Peyer's patch (tissue), 4 donors: ENCODE results near the gene MST1. TPM values are rescaled to one million over a fixed set of nuclear protein-coding genes. Genes with fewer than 3 reads are reported as not detected.

Source experiments
- DNase-seq, 3 donors: peaks; one replicate each; pipeline ENCODE4 v3.0.0-alpha.2; 2017 to 2019
- H3K27ac ChIP-seq, 4 donors: fragments of 200-600 bp; sonication (generic); one replicate each; pipeline ENCODE4 v1.5.1; 2016 to 2019
- H3K27me3 ChIP-seq, 2 donors: fragments of 200-600 bp; sonication (generic); one replicate each; pipeline ENCODE4 v1.5.1; 2019
- H3K36me3 ChIP-seq, 3 donors: fragments of 200-600 bp; sonication (generic); one replicate each; pipeline ENCODE4 v1.5.1; 2016 to 2019
- H3K4me1 ChIP-seq, 4 donors: fragments of 200-600 bp; sonication (generic); one replicate each; pipeline ENCODE4 v1.5.1; 2016 to 2019
- H3K4me3 ChIP-seq, 4 donors: fragments of 200-600 bp; sonication (generic); 1 replicate in 3 of 4; 2 replicates in 1 of 4; pipeline ENCODE4 v1.5.1; 2016 to 2019; ENCODE audit warnings: mild to moderate bottlenecking in 1 of 4
- H3K9me3 ChIP-seq, 4 donors: fragments of 200-600 bp; sonication (generic); one replicate each; pipeline ENCODE4 v1.5.1; 2016 to 2019; ENCODE audit warnings: mild to moderate bottlenecking in 1 of 4
- CTCF ChIP-seq, 6 experiments: fragments of 450-650 bp in 4 of 6; fragments of 200-600 bp in 2 of 6; sonication (generic) in 1 of 6; IDR thresholded peaks; one replicate each; pipeline ENCODE4 v1.5.1; 2017 to 2019; ENCODE audit warnings: antibody characterized with exemption in 6 of 6, mild to moderate bottlenecking in 3 of 6, moderate library complexity in 1 of 6
- POLR2A ChIP-seq, 2 donors: fragments of 450-650 bp; IDR thresholded peaks; one replicate each; pipeline ENCODE4 v1.5.1; 2017; ENCODE audit warnings: antibody characterized with exemption in 2 of 2, mild to moderate bottlenecking in 2 of 2, moderate library complexity in 2 of 2
- total RNA-seq, 4 donors: library from RNA; depleted of rRNA; stranded (reverse); fragments of >200 nt; gene quantifications; one replicate each; pipeline ENCODE4 v1.1.0, GENCODE V29; 2016

The MST1 gene
- total RNA-seq, 4 donors from 2014 or later, result 52.0 to 156 (median 93.3) TPM

- no peak overlapping the region for H3K4me3 ChIP-seq
- no peaks in the 10 kb centered on the region for H3K27me3 ChIP-seq
- no peak for DNase-seq
- no peaks in the 10 kb centered on the region for H3K36me3 ChIP-seq
- TF ChIP-seq POLR2A (IDR thresholded peaks at IDR 0.05) (no peak), CTCF (IDR thresholded peaks at IDR 0.05) (no peak)
- no peak overlapping the region for H3K27ac ChIP-seq
- H3K9me3 ChIP-seq, result no peaks in the 10 kb centered on the region
- H3K4me1 ChIP-seq, result no peaks in the 10 kb centered on the region
These were observed 27.3 kb downstream of the MST1 start for GRCh38 chr3:49662021-49662420.

- Histone ChIP-seq H3K9me3 (no peaks in the 10 kb centered on the region), H3K4me3 (no peak overlapping the region), H3K27ac (no peak overlapping the region), H3K36me3 (no peaks in the 10 kb centered on the region), H3K4me1 (no peaks in the 10 kb centered on the region), H3K27me3 (no peaks in the 10 kb centered on the region)
- TF ChIP-seq CTCF (IDR thresholded peaks at IDR 0.05), result no peak
- TF ChIP-seq POLR2A (IDR thresholded peaks at IDR 0.05), result no peak
- DNase-seq, result no peak
These were observed 28.0 kb downstream of the MST1 start for GRCh38 chr3:49661281-49661680.

- no peaks in the 10 kb centered on the region for H3K27me3 ChIP-seq
- no peaks in the 10 kb centered on the region for H3K9me3 ChIP-seq
- no peak for TF ChIP-seq CTCF (IDR thresholded peaks at IDR 0.05)
- no peak for TF ChIP-seq POLR2A (IDR thresholded peaks at IDR 0.05)
- no peaks in the 10 kb centered on the region for H3K4me1 ChIP-seq
- H3K36me3 ChIP-seq, result no peaks in the 10 kb centered on the region
- H3K27ac ChIP-seq, result no peak overlapping the region
- no peak overlapping the region for H3K4me3 ChIP-seq
- no peak for DNase-seq
These were observed 29.5 kb downstream of the MST1 start for GRCh38 chr3:49659756-49660155.

GRCh38 chr3:49658711-49659110, 30.6 kb downstream of the MST1 start:
- Histone ChIP-seq H3K4me1 (no peaks in the 10 kb centered on the region), H3K36me3 (no peaks in the 10 kb centered on the region), H3K27ac (no peak overlapping the region), H3K27me3 (no peaks in the 10 kb centered on the region), H3K4me3 (no peak overlapping the region), H3K9me3 (no peaks in the 10 kb centered on the region)
- no peak for DNase-seq
- TF ChIP-seq CTCF (IDR thresholded peaks at IDR 0.05) (no peak), POLR2A (IDR thresholded peaks at IDR 0.05) (no peak)

- no peak overlapping the region for H3K27ac ChIP-seq
These were observed 31.9 kb downstream of the MST1 start for GRCh38 chr3:49657208-49657915.

More at GRCh38 chr3:49657208-49657915, 31.9 kb downstream of the MST1 start:
- Histone ChIP-seq H3K4me1 (no peaks in the 10 kb centered on the region), H3K36me3 (no peaks in the 10 kb centered on the region), H3K27me3 (no peaks in the 10 kb centered on the region), H3K9me3 (no peaks in the 10 kb centered on the region), H3K4me3 (no peak overlapping the region)
- TF ChIP-seq POLR2A (IDR thresholded peaks at IDR 0.05) (no peak), CTCF (IDR thresholded peaks at IDR 0.05) (no peak)
- DNase-seq, result no peak
